HAP-1 (cell line): ENCODE measurements around the gene UGT1A10.
A peak's percentile ranks its signal among the peaks of the same experiment; 100 is the strongest.

Experiments
- DNase-seq, 2 experiments: peaks; one replicate each; pipeline ENCODE4 v3.0.0-alpha.2; 2016 to 2020; ENCODE audit warnings: low spot score in 2 of 2
- H3K27me3 ChIP-seq: fragments of 250-450 bp; sonication (Bioruptor Pico); 2 replicates; pipeline ENCODE4 v1.5.1; 2020; ENCODE audit warnings: low read depth, mild to moderate bottlenecking, moderate library complexity
- H3K36me3 ChIP-seq: fragments of 250-450 bp; sonication (Bioruptor Pico); replicated peaks from 2 replicates; pipeline ENCODE4 v1.5.1; 2020; ENCODE audit warnings: mild to moderate bottlenecking
- H3K4me1 ChIP-seq: fragments of 250-450 bp; sonication (Bioruptor Pico); 2 replicates; pipeline ENCODE4 v1.5.1; 2020; ENCODE audit warnings: mild to moderate bottlenecking
- H3K4me3 ChIP-seq: fragments of 250-450 bp; sonication (Bioruptor Pico); 2 replicates; pipeline ENCODE4 v1.5.1; 2020; ENCODE audit warnings: mild to moderate bottlenecking, moderate library complexity
- H3K9me3 ChIP-seq: fragments of 250-450 bp; sonication (Bioruptor Pico); 2 replicates; pipeline ENCODE4 v1.5.1; 2020; ENCODE audit warnings: mild to moderate bottlenecking, moderate library complexity
- in situ Hi-C: fragments of 300-500 bp; cut with MboI; formaldehyde crosslinking; loops from 3 replicates; pipeline ENCODE4 v1.14.3; 2020; ENCODE audit warnings: low sequenced_read_pairs, inconsistent platforms, mixed read lengths

UGT1A10 gene

DNA sequence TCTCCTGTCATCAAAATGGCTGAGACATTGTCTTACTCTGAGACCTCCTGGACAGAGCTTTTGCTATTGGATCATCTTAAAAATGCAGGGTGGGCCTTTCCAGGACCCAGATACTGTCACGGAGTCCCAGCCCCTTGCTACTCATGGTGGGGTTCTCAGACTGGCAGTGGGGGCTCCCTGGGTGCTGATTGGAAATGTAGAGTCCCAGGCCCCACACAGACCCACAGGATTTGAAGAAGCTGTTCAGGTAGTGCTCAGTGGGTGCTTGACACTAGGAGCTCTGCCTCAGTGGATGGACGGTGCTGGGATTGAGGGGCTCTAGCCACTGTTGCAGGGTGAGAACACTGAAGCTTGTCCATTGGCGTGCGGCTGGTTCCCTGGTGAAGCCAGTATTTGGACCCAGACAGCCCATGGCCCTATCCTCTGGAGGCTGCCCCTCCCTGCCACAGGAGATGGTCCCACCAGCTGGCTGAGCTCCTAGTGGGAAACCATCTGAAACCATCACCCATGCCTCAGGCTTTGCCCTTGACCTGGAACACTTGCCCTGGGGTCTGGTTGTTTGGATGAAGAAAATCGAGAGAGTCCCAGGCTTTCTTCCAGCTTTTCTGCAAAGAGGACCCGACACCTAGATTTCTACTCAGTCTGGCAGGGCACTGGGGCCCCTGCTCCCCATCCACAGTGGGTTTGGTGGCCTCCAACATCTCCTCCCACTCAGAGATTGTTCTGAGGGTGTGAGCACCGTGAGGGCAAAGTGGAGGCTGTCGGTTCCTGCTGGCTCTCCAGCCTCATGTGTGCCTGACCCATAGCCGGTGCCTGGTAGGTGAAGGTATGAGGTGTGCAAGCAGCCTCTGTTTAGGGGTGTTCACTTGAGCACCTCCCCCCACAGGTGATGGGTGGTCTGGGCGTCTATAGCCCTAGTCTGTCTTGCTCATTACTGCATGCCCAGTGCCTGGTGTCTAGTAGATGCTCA is 172.0 kb downstream of the UGT1A10 start:
- H3K4me3 ChIP-seq = no peak overlapping the region
- no peaks in the 10 kb centered on the region for H3K27me3 ChIP-seq
- in situ Hi-C loops = no loop called here
- H3K9me3 ChIP-seq = no peaks in the 10 kb centered on the region
- no peaks in the 10 kb centered on the region for H3K4me1 ChIP-seq
- DNase-seq = no peak
- no peaks in the 10 kb centered on the region for H3K36me3 ChIP-seq

DNA sequence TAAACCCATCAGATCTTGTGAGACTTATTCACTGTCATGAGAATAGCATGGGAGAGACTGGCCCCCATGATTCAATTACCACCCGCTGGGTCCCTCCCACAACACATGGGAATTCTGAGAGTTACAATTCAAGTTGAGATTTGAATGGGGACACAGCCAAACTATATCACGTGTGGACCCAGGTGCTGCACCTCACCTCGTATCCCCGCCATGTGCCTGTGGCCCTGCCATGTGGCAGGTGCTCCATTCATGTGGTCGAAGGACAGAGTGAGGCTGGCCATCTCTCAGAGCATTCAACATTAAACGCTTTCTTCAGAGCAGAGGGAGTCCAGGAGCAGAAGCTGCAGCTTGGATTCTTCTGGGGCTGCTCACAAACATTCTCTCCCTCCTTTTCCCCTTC is 174.1 kb downstream of the UGT1A10 start:
- Histone ChIP-seq H3K9me3 (no peaks in the 10 kb centered on the region), H3K4me3 (no peak overlapping the region), H3K4me1 (no peaks in the 10 kb centered on the region), H3K27me3 (no peaks in the 10 kb centered on the region), H3K36me3 (no peaks in the 10 kb centered on the region)
- peak in 1 of 2 experiments; percentile 5 for DNase-seq
- in situ Hi-C loops = no loop called here

DNA sequence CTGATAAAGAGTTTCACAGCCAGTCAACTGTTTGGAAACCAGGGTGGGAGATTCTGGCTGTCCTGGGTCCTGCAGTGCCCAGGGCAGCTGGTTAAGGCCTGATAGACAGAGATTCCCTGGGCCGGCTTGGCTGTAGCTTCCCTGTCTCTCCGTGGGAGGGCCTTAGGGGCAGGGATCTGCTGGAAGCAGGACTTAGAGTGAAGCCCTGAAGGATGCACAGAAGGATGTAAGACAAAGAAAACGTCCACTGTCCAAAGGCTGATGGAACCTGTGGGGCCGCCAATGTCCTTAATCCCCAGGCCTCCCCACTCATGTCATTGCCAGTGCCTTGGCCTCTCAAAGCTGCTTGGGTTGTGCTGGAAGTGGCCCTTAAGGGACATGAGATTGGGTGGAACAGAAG is 174.8 kb downstream of the UGT1A10 start:
- Histone ChIP-seq H3K4me1 (no peaks in the 10 kb centered on the region), H3K4me3 (no peak overlapping the region), H3K36me3 (no peaks in the 10 kb centered on the region), H3K9me3 (no peaks in the 10 kb centered on the region), H3K27me3 (no peaks in the 10 kb centered on the region)
- DNase-seq = peak in 1 of 2 experiments; percentile 2
- in situ Hi-C loops = no loop called here

DNA sequence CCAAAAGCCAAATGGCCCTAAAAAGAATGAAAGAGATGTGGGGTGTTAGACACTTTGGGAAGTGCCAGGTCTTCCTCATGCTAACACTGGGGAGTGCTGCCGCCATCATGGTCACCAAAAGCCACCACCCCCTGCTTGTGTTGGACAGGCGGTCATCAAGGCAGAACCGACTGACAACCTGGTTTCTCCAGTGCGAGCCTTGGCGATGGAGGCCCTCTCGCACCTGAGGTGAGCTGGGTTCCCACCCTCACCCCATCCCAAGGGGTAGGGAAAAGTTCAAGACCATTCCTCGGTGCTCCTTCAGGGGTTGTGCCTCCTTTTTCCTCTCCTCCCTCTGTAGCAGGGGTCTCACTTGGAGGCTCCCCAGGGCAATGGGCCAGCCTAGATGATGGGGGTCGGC is 175.5 kb downstream of the UGT1A10 start:
- no peaks in the 10 kb centered on the region for H3K36me3 ChIP-seq
- H3K4me1 ChIP-seq = no peaks in the 10 kb centered on the region
- H3K4me3 ChIP-seq = no peak overlapping the region
- H3K27me3 ChIP-seq = no peaks in the 10 kb centered on the region
- in situ Hi-C loops = no loop called here
- DNase-seq = peak in 1 of 2 experiments; percentile 1
- no peaks in the 10 kb centered on the region for H3K9me3 ChIP-seq

DNA sequence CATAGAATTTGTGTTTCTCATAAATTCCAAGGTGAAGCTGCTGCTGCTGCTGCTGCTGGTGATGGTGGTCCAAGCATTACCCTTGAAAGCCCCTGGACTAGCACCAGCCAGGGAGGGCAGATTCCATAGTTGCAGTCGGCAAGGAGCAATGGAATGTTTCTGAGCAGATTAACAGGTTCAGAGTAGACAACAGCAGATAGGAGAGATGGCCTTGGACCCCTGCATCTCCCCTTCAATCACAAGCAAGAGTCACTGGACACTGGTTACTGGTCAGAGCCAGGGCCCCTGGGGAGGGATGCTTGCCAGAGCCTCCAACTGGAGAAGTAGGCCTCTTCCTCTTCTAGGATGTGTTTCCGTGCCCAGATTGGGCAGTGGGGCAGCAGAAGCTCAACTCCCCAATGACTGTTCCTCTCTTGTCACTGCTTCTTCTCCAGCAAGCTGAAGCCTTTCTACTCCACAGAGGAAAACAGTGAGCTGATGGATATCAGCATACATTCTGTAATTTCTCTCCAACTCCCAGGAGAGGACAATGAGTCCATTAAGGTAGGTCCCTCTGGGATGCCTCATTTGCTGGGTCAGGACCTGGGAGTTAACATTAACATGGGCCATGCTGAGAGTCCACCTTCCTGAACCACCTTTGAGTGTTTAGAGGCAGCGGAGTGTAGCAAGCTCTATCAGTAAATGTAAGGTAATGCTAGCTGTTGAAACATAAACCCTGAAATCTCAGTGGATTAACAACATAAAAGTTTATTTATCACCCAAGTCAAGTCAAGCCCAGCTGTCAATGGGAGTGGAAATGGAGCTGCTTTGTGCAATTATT is 177.2 kb downstream of the UGT1A10 start:
- no peaks in the 10 kb centered on the region for H3K36me3 ChIP-seq
- in situ Hi-C loops = no loop called here
- no peaks in the 10 kb centered on the region for H3K9me3 ChIP-seq
- no peak overlapping the region for H3K4me3 ChIP-seq
- no peaks in the 10 kb centered on the region for H3K27me3 ChIP-seq
- no peaks in the 10 kb centered on the region for H3K4me1 ChIP-seq
- DNase-seq = peak in 1 of 2 experiments; percentile 2

DNA sequence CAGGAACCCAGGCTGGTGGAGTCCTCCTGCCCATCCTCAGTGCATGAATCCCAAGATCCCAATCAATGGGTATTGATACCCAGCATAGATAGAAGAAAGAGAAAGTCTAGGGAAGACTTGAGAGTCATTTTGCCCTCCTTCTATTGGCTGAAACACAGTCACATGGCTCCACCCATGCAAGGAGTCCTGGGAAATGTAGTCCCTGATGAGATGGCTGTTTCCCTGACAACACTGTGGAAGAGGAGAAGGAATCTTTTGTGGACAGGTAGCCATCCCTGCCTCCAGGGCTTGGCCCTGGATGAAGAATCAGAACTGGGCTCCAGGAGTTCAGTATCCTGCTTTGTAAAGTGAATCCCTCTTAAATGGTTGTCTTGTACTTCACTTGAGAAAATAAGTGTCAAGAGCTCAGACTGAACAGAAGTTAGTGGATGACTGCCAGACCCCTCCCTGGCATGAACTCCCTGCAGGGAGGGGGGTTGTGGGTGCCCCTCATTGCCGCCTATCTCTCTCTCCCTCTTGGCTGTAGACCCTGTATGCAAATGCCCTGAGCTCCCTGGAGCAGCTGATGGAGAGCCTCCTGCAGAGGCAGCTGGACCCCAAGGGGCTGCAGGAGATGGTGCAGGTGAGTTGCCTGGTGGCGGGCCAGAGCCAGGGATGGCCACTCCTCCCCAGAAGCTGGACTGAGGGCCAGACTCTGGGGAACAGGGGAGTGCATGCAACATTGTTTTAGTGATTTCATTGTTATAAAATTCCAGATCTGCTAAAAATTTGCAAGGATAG is 178.0 kb downstream of the UGT1A10 start:
- no peak overlapping the region for H3K4me3 ChIP-seq
- in situ Hi-C loops = no loop called here
- H3K4me1 ChIP-seq = no peaks in the 10 kb centered on the region
- peak in 1 of 2 experiments; percentile 5 for DNase-seq
- H3K9me3 ChIP-seq = no peaks in the 10 kb centered on the region
- H3K36me3 ChIP-seq = no peaks in the 10 kb centered on the region
- no peaks in the 10 kb centered on the region for H3K27me3 ChIP-seq

DNA sequence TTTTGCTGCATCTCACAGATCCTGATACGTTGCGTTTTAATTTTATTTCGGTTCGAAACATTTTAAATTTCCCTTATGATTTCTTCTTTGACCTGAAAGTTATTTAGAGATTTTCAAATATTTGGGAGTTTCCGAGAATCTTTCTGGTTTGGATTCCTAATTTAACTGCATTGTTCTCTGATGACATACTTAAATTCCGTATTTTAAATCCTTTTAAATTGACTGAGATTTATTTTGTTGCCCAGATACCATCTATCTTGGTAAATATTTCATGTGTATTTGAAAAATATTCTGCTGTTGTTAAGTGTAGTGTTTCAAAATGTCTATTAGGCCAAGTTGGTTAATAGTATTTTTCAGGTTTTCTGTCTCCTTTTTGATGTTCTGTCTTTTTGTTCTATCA is 179.6 kb downstream of the UGT1A10 start:
- no peaks in the 10 kb centered on the region for H3K9me3 ChIP-seq
- H3K4me1 ChIP-seq = no peaks in the 10 kb centered on the region
- no peak for DNase-seq
- H3K27me3 ChIP-seq = no peaks in the 10 kb centered on the region
- H3K4me3 ChIP-seq = no peak overlapping the region
- in situ Hi-C loops = no loop called here
- no peaks in the 10 kb centered on the region for H3K36me3 ChIP-seq

DNA sequence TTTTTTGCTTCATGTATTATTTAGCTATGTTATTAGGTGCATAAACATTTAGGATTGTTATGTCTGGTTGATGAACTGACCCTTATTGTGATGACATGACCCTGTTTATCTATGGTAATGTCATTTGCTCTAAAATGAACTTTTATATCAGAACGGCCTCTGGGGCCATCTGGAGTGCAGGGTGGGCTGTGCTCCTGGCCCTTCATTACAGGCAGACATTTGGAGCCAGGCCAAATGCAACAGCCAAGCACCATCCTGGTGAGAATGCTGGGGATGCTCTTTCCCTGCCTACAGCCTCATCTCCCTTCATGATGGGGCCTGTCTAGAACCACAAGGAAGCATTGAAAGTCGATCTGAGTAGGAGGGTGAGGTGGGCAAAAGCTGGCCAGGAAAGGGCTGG is 180.1 kb downstream of the UGT1A10 start:
- DNase-seq = no peak
- Histone ChIP-seq H3K27me3 (no peaks in the 10 kb centered on the region), H3K4me3 (no peak overlapping the region), H3K36me3 (no peaks in the 10 kb centered on the region), H3K4me1 (no peaks in the 10 kb centered on the region), H3K9me3 (no peaks in the 10 kb centered on the region)
- in situ Hi-C loops = no loop called here

DNA sequence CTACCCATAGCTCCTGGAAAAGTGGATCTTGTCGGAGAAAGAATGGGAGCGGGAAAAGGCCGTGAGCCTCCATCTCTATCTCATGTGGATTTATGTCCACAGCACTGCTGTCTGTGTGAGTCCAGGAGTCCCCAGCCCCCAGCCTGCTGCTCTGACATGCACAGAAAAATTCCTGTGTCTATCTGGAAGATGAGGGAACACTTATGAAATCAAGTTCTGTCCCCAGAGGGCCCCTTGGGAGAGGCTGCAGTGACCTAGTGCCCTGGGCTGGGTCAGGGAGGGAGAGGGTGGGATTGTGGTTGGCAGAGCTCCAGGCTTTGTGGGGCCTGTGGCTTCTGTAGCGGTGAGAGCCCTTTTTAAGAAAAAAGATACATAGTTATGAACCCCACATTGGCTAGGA is 180.5 kb downstream of the UGT1A10 start:
- H3K9me3 ChIP-seq = no peaks in the 10 kb centered on the region
- H3K4me3 ChIP-seq = no peak overlapping the region
- in situ Hi-C loops = no loop called here
- no peaks in the 10 kb centered on the region for H3K27me3 ChIP-seq
- no peak for DNase-seq
- H3K36me3 ChIP-seq = no peaks in the 10 kb centered on the region
- no peaks in the 10 kb centered on the region for H3K4me1 ChIP-seq

DNA sequence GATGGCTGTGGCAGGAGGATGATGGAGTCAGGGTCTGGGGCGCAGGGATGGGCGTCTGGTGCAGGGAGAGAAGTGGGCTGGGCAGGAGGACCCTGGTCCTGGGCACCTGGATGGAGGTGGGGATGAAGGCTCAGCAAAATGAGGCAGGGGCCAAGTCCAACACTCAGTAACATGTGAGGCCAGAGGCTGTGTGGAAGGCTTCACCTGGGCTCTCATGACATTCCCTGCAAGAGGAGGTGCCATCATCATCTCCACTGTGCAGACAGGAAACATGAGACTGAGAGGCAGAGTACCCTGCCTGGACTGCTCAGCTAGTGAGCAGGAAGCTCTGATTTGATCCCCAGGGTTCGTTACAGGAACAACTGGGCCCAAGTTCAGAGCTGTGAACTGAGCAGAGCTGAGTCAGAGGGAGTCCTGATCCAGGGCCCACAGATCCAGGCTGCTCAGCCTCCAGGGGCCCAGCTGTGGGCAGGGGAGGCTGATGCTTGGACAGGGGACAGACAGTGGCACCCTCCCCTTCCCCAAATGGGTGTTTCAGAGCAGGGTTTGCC is 181.2 kb downstream of the UGT1A10 start:
- in situ Hi-C loops = no loop called here
- no peaks in the 10 kb centered on the region for H3K36me3 ChIP-seq
- no peak overlapping the region for H3K4me3 ChIP-seq
- H3K27me3 ChIP-seq = no peaks in the 10 kb centered on the region
- no peaks in the 10 kb centered on the region for H3K4me1 ChIP-seq
- no peaks in the 10 kb centered on the region for H3K9me3 ChIP-seq
- peak in 1 of 2 experiments; percentile 2 for DNase-seq

DNA sequence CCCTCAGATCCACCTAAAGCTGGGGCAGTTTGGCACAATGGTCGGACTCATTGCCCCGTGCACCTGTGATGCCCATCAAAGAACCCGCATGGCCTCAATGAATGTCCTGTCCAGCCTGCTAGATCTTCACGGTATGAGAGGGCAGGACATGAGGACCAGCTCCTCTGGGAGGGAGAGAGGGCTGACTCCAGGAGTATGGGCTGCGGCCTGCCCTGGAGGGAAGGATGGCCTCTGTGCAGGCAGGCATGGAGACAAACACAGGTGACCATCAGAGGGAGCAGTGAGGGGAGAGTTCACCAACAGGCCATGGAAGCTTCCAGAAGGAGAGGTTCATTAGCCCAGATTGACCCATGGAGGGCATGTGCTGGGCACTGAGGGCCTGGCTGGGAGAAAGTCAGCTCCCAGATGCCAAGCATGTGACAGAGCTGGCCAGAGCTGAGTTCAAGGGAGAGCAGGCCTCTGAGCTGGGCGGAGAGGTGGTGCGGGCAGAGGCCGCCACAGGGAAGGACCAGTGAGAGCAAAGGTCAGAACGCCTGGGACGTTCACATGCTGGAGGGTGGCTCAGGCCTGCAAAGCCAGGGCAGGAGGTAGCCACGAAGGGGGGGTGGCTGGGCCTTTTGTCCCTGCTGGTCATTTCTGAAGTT is 181.9 kb downstream of the UGT1A10 start:
- DNase-seq = peak in 1 of 2 experiments; percentile 3
- Histone ChIP-seq H3K27me3 (no peaks in the 10 kb centered on the region), H3K9me3 (no peaks in the 10 kb centered on the region), H3K4me1 (no peaks in the 10 kb centered on the region), H3K36me3 (no peaks in the 10 kb centered on the region), H3K4me3 (no peak overlapping the region)
- in situ Hi-C loops = no loop called here

DNA sequence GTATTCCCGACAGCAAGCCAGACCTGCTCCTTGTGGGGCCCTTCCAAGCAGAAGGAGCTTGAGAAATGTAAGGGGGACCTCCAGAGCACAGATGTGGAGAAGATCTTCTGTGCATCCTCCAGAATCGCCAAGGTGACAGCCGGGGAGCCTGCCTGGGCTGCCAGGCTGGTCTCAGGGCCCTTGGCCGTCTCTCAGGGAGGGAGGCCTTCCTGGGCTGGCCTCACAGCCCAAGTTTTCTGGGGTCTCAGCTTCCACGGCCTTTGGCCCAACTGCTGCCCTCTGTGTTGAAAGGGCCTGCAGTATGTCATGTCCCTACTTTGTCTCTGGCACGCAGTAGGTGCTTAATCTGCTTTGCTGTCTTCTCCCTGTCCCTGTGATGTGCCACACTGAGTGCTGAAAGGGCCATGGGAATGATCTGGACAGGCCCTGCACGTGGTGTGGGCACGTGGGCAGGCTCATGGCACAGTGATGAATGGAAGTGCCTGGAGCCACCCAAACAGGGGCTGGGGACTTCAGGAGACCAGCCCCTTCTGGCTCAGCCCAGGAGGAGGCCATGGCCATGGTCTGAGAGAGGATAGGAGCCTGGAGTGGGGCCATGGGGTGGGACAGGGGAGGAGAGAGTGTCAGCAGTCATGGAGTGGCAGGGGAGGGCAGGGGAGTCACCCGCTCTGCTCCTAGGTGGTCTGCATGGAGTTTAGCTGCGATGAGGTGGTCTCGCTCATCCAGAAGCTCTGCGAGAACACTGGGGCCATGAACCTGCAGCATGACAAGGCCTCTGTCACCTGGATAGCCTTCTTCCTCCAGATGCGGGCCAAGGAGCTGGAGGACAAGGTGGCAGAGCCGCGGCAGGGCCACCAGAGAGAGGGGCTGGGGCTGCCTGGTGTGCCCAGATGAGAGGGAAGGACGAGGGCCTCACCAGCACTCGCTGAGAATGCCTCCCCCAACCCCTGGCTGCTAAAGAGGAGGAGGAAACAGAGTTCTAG is 182.7 kb downstream of the UGT1A10 start:
- in situ Hi-C loops = no loop called here
- no peaks in the 10 kb centered on the region for H3K9me3 ChIP-seq
- no peaks in the 10 kb centered on the region for H3K4me1 ChIP-seq
- no peaks in the 10 kb centered on the region for H3K27me3 ChIP-seq
- H3K36me3 ChIP-seq = no peaks in the 10 kb centered on the region
- peak in 1 of 2 experiments; percentile 1 for DNase-seq
- H3K4me3 ChIP-seq = no peak overlapping the region
